ENCODE measurements around the gene EGR4.

GRCh38 chr2:73250872-73251846 lies 42.2 kb downstream of the EGR4 start:
- no peak for TF ChIP-seq POLR2A (IDR thresholded peaks at IDR 0.05; ENCODE audit: extremely low read depth, insufficient read length)
- TF ChIP-seq CTCF (IDR thresholded peaks at IDR 0.05; ENCODE audit: low read depth, low read length) = no peak
- no peak for TF ChIP-seq MYC (IDR thresholded peaks at IDR 0.05; ENCODE audit: low read depth, low read length)
- TF ChIP-seq MAX (IDR thresholded peaks at IDR 0.05; ENCODE audit: low read depth, low read length) = no peak
